IMR-90 (cell line): ENCODE results near the gene PDE6H. TPM values are rescaled to one million over a fixed set of nuclear protein-coding genes. Genes with fewer than 3 reads are reported as not detected.

Experiments
- ATAC-seq: fragments of 200-7000 bp; cut with Tn5 transposase; 2 replicates; pipeline ENCODE4 v1.9.1; 2020; ENCODE audit warnings: low read depth, mild to moderate bottlenecking, moderate library complexity
- BruUV-seq: library from RNA; stranded (reverse); fragments of 400-500 nt; replicated peaks from 2 replicates; lab custom pipeline; 2021; lab: Mats Ljungman, UMichigan
- CTCF ChIA-PET: fragments of 300-600 bp; formaldehyde crosslinking; extraction: SDS; loops from one replicate; lab custom pipeline; 2021; ENCODE audit warnings: antibody characterized with exemption; lab: Yijun Ruan, JAX
- POLR2A ChIA-PET: fragments of 300-600 bp; sonication (Branson Sonifier 250); formaldehyde crosslinking; loops from one replicate; lab custom pipeline; 2022; ENCODE audit warnings: antibody characterized with exemption; ENCODE audit not compliant: unreplicated experiment; lab: Charles Lee
- DNase-seq: peaks from one replicate; pipeline ENCODE4 v3.0.0; 2013
- H2AFZ ChIP-seq: replicated peaks from 2 replicates; pipeline ENCODE3; 2013; ENCODE audit warnings: low read length, mild to moderate bottlenecking; ENCODE audit not compliant: poor library complexity
- H2AK5ac ChIP-seq: 2 replicates; pipeline ENCODE4 v1.6.1; 2013; ENCODE audit warnings: low read depth, low read length, inconsistent platforms
- H2AK9ac ChIP-seq: replicated peaks from 2 replicates; pipeline ENCODE3; 2013; ENCODE audit warnings: mild to moderate bottlenecking, low read depth, low read length, moderate library complexity; ENCODE audit not compliant: poor library complexity
- H2BK120ac ChIP-seq: 2 replicates; pipeline ENCODE4 v1.6.1; 2013; ENCODE audit warnings: low read depth, low read length, inconsistent platforms
- H2BK15ac ChIP-seq: 3 replicates; pipeline ENCODE4 v1.6.1; 2013; ENCODE audit warnings: low read depth, low read length, inconsistent platforms
- H2BK20ac ChIP-seq: 2 replicates; pipeline ENCODE4 v1.6.1; 2013; ENCODE audit warnings: low read depth, mild to moderate bottlenecking, inconsistent platforms, low read length, moderate library complexity
- H2BK5ac ChIP-seq: 2 replicates; pipeline ENCODE4 v1.6.1; 2013; ENCODE audit warnings: mild to moderate bottlenecking, low read depth, low read length, inconsistent platforms; ENCODE audit not compliant: poor library complexity, severe bottlenecking
- H3K14ac ChIP-seq: replicated peaks from 2 replicates; pipeline ENCODE4 v1.6.1; 2013; ENCODE audit warnings: low read depth, low read length, inconsistent platforms
- H3K18ac ChIP-seq: 2 replicates; pipeline ENCODE4 v1.6.1; 2013; ENCODE audit warnings: low read depth, low read length, control low read depth
- H3K23ac ChIP-seq: 2 replicates; pipeline ENCODE4 v1.6.1; 2013; ENCODE audit warnings: low read depth, low read length, inconsistent platforms
- H3K27ac ChIP-seq: 2 replicates; pipeline ENCODE4 v1.5.1; 2013; ENCODE audit warnings: mild to moderate bottlenecking, control low read depth, low read length; ENCODE audit not compliant: insufficient read depth
- H3K27me3 ChIP-seq: 2 replicates; pipeline ENCODE4 v1.6.1; 2013; ENCODE audit warnings: low read length; ENCODE audit not compliant: control insufficient read depth, insufficient read depth
- H3K36me3 ChIP-seq: 2 replicates; pipeline ENCODE4 v1.6.1; 2013; ENCODE audit warnings: low read length, mixed read lengths; ENCODE audit not compliant: control insufficient read depth, insufficient read depth
- H3K4ac ChIP-seq: 2 replicates; pipeline ENCODE4 v1.6.1; 2013; ENCODE audit warnings: low read depth, low read length, inconsistent platforms
- H3K4me1 ChIP-seq: 2 replicates; pipeline ENCODE4 v1.6.1; 2013; ENCODE audit warnings: low read length, mixed read lengths; ENCODE audit not compliant: control insufficient read depth, insufficient read depth
- H3K4me2 ChIP-seq: 2 replicates; pipeline ENCODE4 v1.6.1; 2013; ENCODE audit warnings: low read depth, mild to moderate bottlenecking, control low read depth, low read length, moderate library complexity
- H3K4me3 ChIP-seq: 2 replicates; pipeline ENCODE4 v1.5.1; 2013; ENCODE audit warnings: low read depth, mild to moderate bottlenecking, control low read depth, low read length, moderate library complexity; ENCODE audit not compliant: insufficient read depth
- H3K56ac ChIP-seq: 2 replicates; pipeline ENCODE4 v1.6.1; 2013; ENCODE audit warnings: low read length, inconsistent platforms; ENCODE audit not compliant: insufficient read depth; ENCODE audit errors: extremely low read depth
- H3K79me1 ChIP-seq, 2 experiments: 2 replicates each; pipeline ENCODE4 v1.6.1; 2013; ENCODE audit warnings: low read length in 2 of 2, inconsistent platforms in 1 of 2, low read depth in 1 of 2
- H3K9ac ChIP-seq: 2 replicates; pipeline ENCODE4 v1.6.1; 2013; ENCODE audit warnings: low read depth, low read length, control low read depth
- H3K9me1 ChIP-seq: 2 replicates; pipeline ENCODE4 v1.6.1; 2013; ENCODE audit warnings: low read length, inconsistent platforms; ENCODE audit not compliant: insufficient read depth
- H3K9me3 ChIP-seq: 2 replicates; pipeline ENCODE4 v1.6.1; 2013; ENCODE audit warnings: low read length; ENCODE audit not compliant: control insufficient read depth, insufficient read depth
- H4K20me1 ChIP-seq: 2 replicates; pipeline ENCODE4 v1.6.1; 2013; ENCODE audit warnings: low read length, inconsistent platforms; ENCODE audit not compliant: insufficient read depth
- H4K5ac ChIP-seq: 2 replicates; pipeline ENCODE4 v1.6.1; 2013; ENCODE audit warnings: mild to moderate bottlenecking, low read depth, low read length, control low read depth
- H4K8ac ChIP-seq, 2 experiments: 2 replicates each; pipeline ENCODE4 v1.6.1; 2013; ENCODE audit warnings: low read depth in 2 of 2, low read length in 2 of 2, control low read depth in 1 of 2, inconsistent platforms in 1 of 2
- H4K91ac ChIP-seq: 2 replicates; pipeline ENCODE4 v1.6.1; 2013; ENCODE audit warnings: low read depth, low read length, inconsistent platforms; ENCODE audit not compliant: insufficient read depth
- RFX5 ChIP-seq: IDR thresholded peaks from 2 replicates; pipeline ENCODE4 v1.8.0; 2012; ENCODE audit warnings: low read depth, mild to moderate bottlenecking, low read length, moderate library complexity
- WGBS, 2 experiments: methylation state at CpG; one replicate each; pipeline versions ENCODE4 v1.1.5 to v1.1.7; 2013; ENCODE audit warnings: missing lambda C conversion rate in 2 of 2; ENCODE audit not compliant: insufficient read length in 1 of 2; ENCODE audit errors: extremely low coverage in 2 of 2; 5-methylcytosine and 5-hydroxymethylcytosine counted together
- dilution Hi-C: fragments of 300-500 bp; cut with HindIII; formaldehyde crosslinking; loops from one replicate; pipeline ENCODE4 v1.14.3; 2018; ENCODE audit warnings: low sequenced_read_pairs; ENCODE audit not compliant: unreplicated experiment
- in situ Hi-C: fragments of 300-500 bp; cut with MboI; formaldehyde crosslinking; loops from 3 replicates; pipeline ENCODE4 v1.14.3; 2019; ENCODE audit warnings: low sequenced_read_pairs, inconsistent platforms, mixed read lengths
- intact Hi-C: fragments of 100-400 bp; cut with micrococcal nuclease; formaldehyde crosslinking; loops from 2 replicates; pipeline ENCODE4 v1.10.0; 2022
- polyA plus RNA-seq, 3 experiments: library from polyadenylated mRNA; depleted of rRNA; stranded (reverse); fragments of >200 nt; gene quantifications; 2 replicates each; pipeline ENCODE4 v1.2.3, GENCODE V29; 2012; ENCODE audit warnings: low replicate concordance in 1 of 3
- total RNA-seq: library from RNA; depleted of rRNA; stranded (reverse); fragments of >200 nt; gene quantifications from 2 replicates; pipeline ENCODE4 v1.2.3, GENCODE V29; 2012

PDE6H gene
- total and polyA plus RNA-seq, 2 of the 4 experiments (the other 2 are of a cell fraction): not detected

- no peak overlapping the region for H2AK5ac ChIP-seq
- POLR2A ChIA-PET: no interaction called here
- H3K4me3 ChIP-seq: no peak overlapping the region
- no peak for DNase-seq
- no peak overlapping the region for H2AK9ac ChIP-seq
- no peak overlapping the region for H2BK120ac ChIP-seq
- no peaks in the 10 kb centered on the region for H3K9me3 ChIP-seq
- no peak overlapping the region for H2AFZ ChIP-seq
- no peaks in the 10 kb centered on the region for H3K36me3 ChIP-seq
- H4K20me1 ChIP-seq: no peaks in the 10 kb centered on the region
- no peak overlapping the region for H2BK5ac ChIP-seq
- in situ Hi-C loops: no loop called here
- H3K4me2 ChIP-seq: no peak overlapping the region
- H3K9ac ChIP-seq: no peak overlapping the region
- no peaks in the 10 kb centered on the region for H3K79me1 ChIP-seq
- TF ChIP-seq RFX5: no peak
- BruUV-seq: no TSS peak
- ATAC-seq: no peak
- H3K27me3 ChIP-seq: no peaks in the 10 kb centered on the region
- no peak overlapping the region for H2BK20ac ChIP-seq
- H4K8ac ChIP-seq: no peak overlapping the region
- H3K23ac ChIP-seq: no peak overlapping the region
- no peak overlapping the region; the same call in 1 of the 2 replicates for H4K5ac ChIP-seq
- no peak overlapping the region for H3K4ac ChIP-seq
- no peak overlapping the region for H4K91ac ChIP-seq
- H3K56ac ChIP-seq: no peak overlapping the region
- H3K27ac ChIP-seq: no peak overlapping the region
- H2BK15ac ChIP-seq: no peak overlapping the region
- CTCF ChIA-PET: no interaction called here
- no peak overlapping the region for H3K14ac ChIP-seq
- H3K4me1 ChIP-seq: peaks cover 3% of the 10 kb centered on the region; the same call in 1 of the 2 replicates
- H3K18ac ChIP-seq: peak overlapping the region; percentile 48; the same call in 1 of the 2 replicates
- WGBS, 2 experiments: 100% methylated on average over 1 of the region's 2 CpGs; no CpG with 5 or more reads in 1 of the 2 experiments
- dilution Hi-C loops: no loop called here
- intact Hi-C loops: loop anchor here (1.0 kb wide), 1 partner anchor 17 kb away; no protein-coding TSS in a partner anchor
- no peaks in the 10 kb centered on the region; the same call in 1 of the 2 replicates for H3K9me1 ChIP-seq
Observed at GRCh38 chr12:14934511-14934910, 38.3 kb upstream of the PDE6H start.
